Tibial artery (tissue), 4 donors: Measurements from ENCODE around the gene TASP1.
A peak's percentile ranks its signal among the peaks of the same experiment; 100 is the strongest.

ENCODE experiments used
- DNase-seq, 2 donors: peaks; one replicate each; pipeline ENCODE4 v3.0.0-alpha.2; 2019
- H3K27ac ChIP-seq, 2 donors: fragments of 200-600 bp; sonication (generic) in 1 of 2; 1 replicate in 1 of 2; 2 replicates in 1 of 2; pipeline ENCODE4 v1.5.1; 2018 to 2019; ENCODE audit warnings: mild to moderate bottlenecking in 1 of 2
- H3K27me3 ChIP-seq, 2 donors: fragments of 200-600 bp; sonication (generic) in 1 of 2; one replicate each; pipeline versions ENCODE4 v1.5.1 to v1.6.0; 2016 to 2019
- H3K36me3 ChIP-seq, 3 donors: fragments of 200-600 bp; sonication (generic) in 2 of 3; one replicate each; pipeline ENCODE4 v1.5.1; 2016 to 2019; ENCODE audit warnings: mild to moderate bottlenecking in 2 of 3
- H3K4me1 ChIP-seq, 4 donors: fragments of 200-600 bp; sonication (generic) in 2 of 4; 1 replicate in 3 of 4; 2 replicates in 1 of 4; pipeline ENCODE4 v1.5.1; 2016 to 2019
- H3K4me3 ChIP-seq, 2 donors: fragments of 200-600 bp; sonication (generic) in 1 of 2; 1 replicate in 1 of 2; 2 replicates in 1 of 2; pipeline ENCODE4 v1.5.1; 2018 to 2019; ENCODE audit warnings: mild to moderate bottlenecking in 2 of 2
- H3K9me3 ChIP-seq, 3 donors: fragments of 200-600 bp; sonication (generic) in 1 of 3; one replicate each; pipeline ENCODE4 v1.5.1; 2016 to 2019
- intact Hi-C: fragments of 100-400 bp; cut with DNase I; formaldehyde crosslinking; loops from one replicate; pipeline ENCODE4 v1.15.0; 2023; ENCODE audit warnings: low total_unique reads
- TF ChIP-seq, protein P1 (sequence below), 2 experiments: fragments of 200-600 bp in 1 of 2; fragments of 450-650 bp in 1 of 2; IDR thresholded peaks; one replicate each; pipeline ENCODE4 v1.5.1; 2017 to 2019; ENCODE audit warnings: antibody characterized with exemption in 2 of 2, mild to moderate bottlenecking in 1 of 2, moderate library complexity in 1 of 2

TASP1 gene

DNA sequence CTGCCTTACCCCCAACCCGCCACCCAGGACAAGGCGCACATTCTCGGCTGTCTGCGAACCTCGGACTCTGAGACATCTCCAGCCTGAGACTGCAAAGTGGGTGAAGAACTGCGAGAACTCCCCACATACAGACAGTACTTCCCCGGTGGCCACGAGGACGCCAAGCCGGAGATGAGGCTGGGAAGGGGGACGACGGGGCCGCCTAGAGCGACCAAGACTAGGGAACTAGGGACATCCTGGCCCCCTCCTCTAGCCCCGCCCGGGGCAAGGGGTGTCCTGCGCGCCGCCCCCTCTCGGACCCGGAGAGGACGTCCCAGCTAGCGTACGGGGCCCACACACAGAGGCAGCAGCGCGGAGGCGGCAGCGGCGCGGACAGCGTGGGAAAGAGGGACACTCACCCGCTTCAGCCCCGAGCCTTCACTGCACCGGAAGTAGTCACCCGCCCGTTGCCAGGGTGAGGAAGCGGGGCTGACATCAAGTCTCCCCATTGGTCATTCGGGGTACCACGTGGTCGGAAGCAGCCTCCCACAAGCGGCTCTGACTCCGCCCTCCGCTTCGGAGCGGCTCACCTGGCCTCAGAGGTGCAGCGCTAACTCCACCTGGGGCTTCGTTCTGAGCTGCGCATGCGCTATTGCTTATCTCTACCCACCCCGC is at the start of gene TASP1:
Gene TASP1, minus strand, starts transcription at position 437 of the 654 bp plus-strand sequence. CDS start 8,854 bp downstream, outside the sequence.
- TF ChIP-seq, protein P1, sequence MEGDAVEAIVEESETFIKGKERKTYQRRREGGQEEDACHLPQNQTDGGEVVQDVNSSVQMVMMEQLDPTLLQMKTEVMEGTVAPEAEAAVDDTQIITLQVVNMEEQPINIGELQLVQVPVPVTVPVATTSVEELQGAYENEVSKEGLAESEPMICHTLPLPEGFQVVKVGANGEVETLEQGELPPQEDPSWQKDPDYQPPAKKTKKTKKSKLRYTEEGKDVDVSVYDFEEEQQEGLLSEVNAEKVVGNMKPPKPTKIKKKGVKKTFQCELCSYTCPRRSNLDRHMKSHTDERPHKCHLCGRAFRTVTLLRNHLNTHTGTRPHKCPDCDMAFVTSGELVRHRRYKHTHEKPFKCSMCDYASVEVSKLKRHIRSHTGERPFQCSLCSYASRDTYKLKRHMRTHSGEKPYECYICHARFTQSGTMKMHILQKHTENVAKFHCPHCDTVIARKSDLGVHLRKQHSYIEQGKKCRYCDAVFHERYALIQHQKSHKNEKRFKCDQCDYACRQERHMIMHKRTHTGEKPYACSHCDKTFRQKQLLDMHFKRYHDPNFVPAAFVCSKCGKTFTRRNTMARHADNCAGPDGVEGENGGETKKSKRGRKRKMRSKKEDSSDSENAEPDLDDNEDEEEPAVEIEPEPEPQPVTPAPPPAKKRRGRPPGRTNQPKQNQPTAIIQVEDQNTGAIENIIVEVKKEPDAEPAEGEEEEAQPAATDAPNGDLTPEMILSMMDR (IDR thresholded peaks at IDR 0.05) = no peak
- intact Hi-C loops = loop anchor here (10.0 kb wide), 1 partner anchor 96 kb away; no protein-coding TSS in a partner anchor
- peaks cover 0 to 14% (median 0%) of the 10 kb centered on the region in 4 donors for H3K4me1 ChIP-seq

GRCh38 chr20:13687815-13688214 is 49.1 kb upstream of the TASP1 start:
- no peak overlapping the region for H3K4me3 ChIP-seq
- H3K36me3 ChIP-seq = no peaks in the 10 kb centered on the region
- TF ChIP-seq, protein P1 (IDR thresholded peaks at IDR 0.05) = no peak
- intact Hi-C loops = no loop called here
- H3K27me3 ChIP-seq = no peaks in the 10 kb centered on the region
- no peaks in the 10 kb centered on the region for H3K9me3 ChIP-seq
- H3K27ac ChIP-seq = peak overlapping the region; percentile 50 to 56
- no peak for DNase-seq
- peaks cover 0 to 40% (median 14%) of the 10 kb centered on the region in 4 donors for H3K4me1 ChIP-seq

More for the DNA sequence above, at the start of gene TASP1:
- peak; percentile 97 for DNase-seq
- Histone ChIP-seq H3K9me3 (no peaks in the 10 kb centered on the region), H3K27ac (peak within 1 kb of the TSS; percentile 87 to 93), H3K27me3 (no peaks in the 10 kb centered on the region), H3K36me3 (no peaks in the 10 kb centered on the region), H3K4me3 (peak within 1 kb of the TSS; percentile 81 to 85)

DNA sequence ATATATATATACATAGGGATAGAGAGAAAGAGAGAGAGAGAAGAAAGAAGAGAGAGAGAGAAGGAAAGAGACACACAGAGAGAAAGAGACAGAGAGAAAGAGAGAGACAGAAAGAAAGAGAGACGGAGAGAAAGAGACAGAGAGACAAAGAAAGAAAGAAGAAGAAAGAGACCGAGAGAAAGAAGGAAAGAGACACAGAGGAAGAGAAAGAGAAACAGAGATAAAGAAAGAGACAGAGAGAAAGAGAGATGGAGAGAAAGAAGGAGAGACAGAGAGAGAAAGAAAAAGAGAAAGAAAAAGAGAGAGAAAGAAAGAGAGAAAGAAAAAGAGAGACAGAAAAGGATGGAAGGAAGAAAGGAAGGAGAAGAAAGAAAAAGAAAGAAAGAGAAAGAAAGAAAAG is 46.9 kb upstream of the TASP1 start:
- Histone ChIP-seq H3K4me3 (no peak overlapping the region), H3K27me3 (no peaks in the 10 kb centered on the region), H3K36me3 (no peaks in the 10 kb centered on the region), H3K27ac (no peak overlapping the region), H3K4me1 (peaks cover 0 to 29% (median 9%) of the 10 kb centered on the region in 4 donors), H3K9me3 (no peaks in the 10 kb centered on the region)
- intact Hi-C loops = no loop called here
- DNase-seq = no peak
- TF ChIP-seq, protein P1 (IDR thresholded peaks at IDR 0.05) = no peak

GRCh38 chr20:13684566-13685222 is 46.0 kb upstream of the TASP1 start:
- Histone ChIP-seq H3K4me3 (no peak overlapping the region), H3K4me1 (peaks cover 0 to 20% (median 7%) of the 10 kb centered on the region in 4 donors), H3K27ac (no peak overlapping the region), H3K36me3 (no peaks in the 10 kb centered on the region), H3K27me3 (no peaks in the 10 kb centered on the region), H3K9me3 (no peaks in the 10 kb centered on the region)
- DNase-seq = no peak
- TF ChIP-seq, protein P1 (IDR thresholded peaks at IDR 0.05) = no peak
- intact Hi-C loops = no loop called here

DNA sequence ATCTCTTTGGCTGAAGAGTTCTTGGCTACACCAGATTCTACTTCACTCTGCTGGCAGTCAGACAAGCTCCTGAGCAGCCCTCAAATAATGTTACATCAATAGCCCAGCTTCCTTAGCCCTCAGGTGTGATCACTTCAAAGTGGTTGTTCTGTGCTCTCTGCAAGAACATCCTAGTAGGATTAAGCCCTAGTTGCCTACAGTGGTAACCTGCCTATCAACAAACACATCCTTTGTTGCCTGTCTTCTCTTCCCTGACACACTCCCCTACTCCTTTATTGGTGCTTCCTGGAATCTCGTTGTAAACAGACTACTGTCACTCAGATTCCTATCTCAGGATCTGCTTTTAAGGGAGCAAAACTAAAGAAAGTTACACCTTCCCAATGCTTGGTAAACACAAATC is 45.1 kb upstream of the TASP1 start:
- no peaks in the 10 kb centered on the region for H3K27me3 ChIP-seq
- H3K4me1 ChIP-seq = peaks cover 0 to 17% (median 7%) of the 10 kb centered on the region in 4 donors
- no peak overlapping the region for H3K27ac ChIP-seq
- TF ChIP-seq, protein P1 (IDR thresholded peaks at IDR 0.05) = no peak
- no peaks in the 10 kb centered on the region for H3K36me3 ChIP-seq
- intact Hi-C loops = no loop called here
- no peak overlapping the region for H3K4me3 ChIP-seq
- no peaks in the 10 kb centered on the region for H3K9me3 ChIP-seq
- DNase-seq = no peak
